NCI-H446 (cell line): ENCODE data around the gene USB1.

Experiments
- DNase-seq, 2 experiments: peaks; one replicate each; lab custom pipeline; 2025; lab: John Stamatoyannopoulos, UW

Gene USB1

DNA sequence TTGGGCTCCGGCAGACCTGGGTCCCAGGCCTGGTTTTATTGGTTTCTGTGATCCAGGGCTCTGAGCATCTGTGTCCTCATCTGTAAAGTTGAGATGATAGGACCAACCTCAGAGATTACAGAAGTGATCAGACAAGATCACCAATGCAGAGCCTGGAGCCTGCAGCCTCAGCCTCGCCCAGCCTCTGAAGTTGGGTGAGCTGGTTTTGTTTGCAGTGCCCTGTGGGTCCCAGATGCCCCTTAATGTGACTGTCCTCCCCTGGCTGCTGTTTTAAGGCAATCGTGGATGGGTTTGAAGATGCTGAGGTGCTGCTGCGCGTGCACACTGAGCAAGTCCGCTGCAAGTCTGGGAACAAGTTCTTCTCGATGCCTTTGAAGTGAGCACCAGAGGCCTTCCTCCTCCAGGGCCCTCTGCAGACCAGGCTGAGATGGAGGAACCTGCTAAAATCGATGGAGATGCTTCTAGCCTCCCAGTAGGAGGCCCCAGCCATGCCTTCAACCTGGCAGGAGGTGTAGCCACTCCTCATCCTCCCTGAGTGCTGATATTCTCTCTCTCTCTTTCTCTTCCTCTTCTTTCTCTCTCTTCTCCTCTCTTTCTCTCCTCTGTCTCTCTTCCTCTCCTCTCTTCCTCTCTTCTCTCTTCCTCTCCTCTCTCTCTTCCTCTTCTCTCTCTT lies 18.8 kb downstream of the USB1 start:
- DNase-seq = no peak

DNA sequence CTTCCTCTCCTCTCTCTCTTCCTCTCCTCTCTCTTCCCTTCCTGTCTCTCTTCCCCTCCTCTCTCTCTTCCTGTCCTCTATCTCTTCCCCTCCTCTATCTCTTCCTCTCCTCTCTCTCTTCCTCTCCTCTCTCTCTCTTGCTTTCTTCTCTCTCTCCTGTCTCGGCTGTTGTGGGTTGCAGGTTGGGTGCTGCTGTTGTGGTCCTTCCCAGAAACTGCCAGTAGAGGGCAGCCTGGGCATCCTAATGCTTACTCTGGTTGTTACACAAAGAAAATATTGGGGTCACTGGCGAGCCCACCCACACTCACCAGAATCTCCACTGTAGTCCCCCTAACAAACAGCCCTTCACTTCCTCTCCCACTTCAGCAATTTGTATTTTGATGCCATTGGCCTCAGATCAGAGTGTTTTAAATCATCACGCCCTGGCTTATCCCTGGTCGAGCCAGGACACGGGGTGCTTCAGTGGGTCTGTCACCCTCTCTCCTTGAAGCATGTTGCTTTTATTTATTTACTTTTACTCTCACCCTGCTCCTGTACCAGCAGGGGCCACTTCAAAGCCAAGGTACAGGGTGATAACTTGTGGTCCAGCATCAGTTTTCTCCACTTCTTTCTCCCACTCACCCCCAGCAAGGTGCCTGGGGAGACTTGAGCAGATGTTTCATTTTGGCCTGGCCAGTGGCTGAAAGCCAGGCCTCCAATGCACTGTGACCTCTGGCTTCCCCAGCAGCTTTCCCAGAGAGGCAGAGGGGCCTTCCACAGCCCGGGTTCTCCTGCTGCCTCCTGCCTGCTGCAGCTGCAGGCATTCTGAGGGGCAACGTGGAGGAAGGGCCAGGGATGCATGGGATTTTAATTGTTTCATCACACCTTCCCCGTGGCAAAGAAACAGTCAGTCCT lies 19.7 kb downstream of the USB1 start:
- DNase-seq = no peak

DNA sequence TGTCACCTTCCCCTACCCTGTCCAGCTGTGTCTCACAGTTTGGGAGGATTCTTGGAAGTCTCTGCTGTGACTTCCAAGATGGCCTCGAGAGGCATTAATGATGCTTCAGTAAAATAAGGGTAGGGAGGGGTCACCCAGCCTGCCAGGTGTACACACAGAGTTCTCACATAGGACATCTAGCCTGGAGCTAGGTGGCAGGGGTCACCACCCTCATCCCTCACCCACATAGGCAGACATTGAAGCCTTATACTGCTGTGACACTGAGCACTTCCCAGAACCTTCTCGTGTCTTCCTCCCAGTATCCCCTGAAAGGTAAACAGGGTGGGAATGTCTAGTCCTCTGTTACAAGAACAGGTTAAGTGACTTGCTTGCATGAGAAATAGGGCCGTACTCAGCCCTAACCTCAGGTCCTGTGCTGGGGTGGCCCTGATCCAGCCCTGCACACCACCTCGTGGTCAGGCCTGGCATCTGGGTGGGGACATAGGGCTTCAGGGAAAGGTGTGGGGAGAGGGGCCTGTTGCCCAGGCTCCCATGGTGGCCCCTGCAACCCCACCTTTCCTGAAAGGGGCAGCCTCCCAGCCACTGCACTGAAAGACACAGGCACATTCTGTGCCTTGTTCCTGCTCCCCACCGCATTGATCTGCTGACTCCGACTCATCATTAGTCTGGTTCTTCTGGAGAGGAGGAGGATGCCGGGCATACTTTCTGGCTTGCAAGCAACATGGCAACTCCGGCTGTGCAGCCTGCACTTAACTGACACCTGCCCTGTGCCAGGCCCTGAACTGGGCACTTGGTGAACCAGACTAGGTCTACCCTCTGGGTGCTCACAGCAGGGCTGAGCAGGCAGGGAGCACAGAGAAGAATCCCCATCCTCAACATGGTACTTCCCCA lies 20.7 kb downstream of the USB1 start:
- DNase-seq = no peak

DNA sequence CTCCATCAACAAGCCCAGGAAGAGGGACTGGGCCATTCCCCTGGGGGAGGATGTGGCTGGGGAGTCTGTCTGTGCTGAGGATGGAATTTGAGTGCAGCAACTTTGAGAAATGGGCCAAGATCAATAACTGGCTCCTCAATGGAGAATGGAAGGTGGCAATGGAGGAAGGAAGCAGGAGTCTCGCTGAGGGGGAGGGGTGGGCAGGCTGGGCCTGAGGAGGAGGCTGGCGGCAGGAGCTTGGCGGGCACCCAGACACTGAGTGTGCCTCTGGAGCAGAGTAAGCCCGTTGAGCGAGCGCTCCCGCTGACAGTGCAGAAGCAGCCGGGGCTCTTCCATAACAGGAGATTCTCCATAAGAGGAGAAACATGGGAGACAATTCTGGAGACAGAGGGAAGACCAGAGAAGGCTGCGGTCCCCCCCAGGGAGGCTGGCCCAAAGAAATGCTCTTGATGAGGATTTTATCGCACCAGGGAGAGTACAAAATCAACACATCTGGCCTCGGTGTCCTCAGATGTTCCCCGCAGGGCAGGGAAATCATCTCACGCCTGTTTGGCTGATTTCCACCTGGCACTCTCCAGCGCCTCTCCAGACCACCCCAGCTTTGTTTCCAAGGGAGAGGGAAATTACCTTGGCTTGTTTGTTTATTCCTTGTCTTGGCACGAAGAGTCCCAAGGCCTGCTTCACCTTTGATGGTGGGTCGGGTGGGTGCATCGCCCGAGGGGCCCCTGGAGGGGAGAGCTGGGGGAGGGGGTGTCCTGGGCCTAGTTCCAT lies 21.6 kb downstream of the USB1 start:
- peak; percentile 45 to 77 for DNase-seq

DNA sequence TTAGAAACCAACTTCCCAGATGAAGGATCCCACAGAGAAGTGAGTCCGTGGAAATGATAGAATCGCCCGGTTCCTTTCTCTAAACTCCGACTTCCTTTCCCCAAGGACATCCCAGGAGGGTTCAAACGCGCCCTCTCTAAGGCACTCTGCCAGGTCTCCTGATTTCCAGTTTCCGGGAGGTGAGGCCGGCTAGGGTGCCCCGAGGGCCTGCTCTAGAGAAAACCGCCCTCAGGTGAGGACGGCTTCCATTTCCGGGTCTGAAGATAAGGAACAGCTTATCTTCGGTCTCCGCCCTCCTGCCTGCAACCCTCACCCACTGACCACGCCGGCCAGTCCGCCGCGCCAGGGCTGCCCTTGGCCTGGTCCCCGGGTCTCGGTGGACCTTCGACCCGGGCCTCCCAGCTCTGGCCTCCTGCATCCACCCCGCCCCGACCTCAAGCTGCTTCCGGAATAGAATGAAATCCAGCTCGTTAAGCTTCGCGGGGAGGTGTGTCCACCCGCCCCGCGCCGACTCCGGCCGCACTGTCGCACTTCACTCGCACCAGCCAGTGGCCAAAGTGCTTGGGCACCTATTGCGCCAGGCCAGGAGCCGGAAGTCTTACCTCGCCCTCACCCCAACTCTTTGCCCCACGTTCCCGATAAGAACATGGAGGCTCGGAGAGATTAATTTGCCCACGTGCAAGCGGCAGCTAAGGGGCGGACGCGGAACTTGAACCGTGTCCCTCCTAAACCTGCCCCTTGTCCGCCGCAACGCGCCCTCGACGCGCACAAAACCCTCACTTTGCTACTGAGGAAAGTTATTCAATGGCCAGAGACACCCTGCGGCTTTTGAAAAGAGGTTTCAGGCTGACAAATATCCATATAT lies 23.5 kb downstream of the USB1 start:
- no peak for DNase-seq

DNA sequence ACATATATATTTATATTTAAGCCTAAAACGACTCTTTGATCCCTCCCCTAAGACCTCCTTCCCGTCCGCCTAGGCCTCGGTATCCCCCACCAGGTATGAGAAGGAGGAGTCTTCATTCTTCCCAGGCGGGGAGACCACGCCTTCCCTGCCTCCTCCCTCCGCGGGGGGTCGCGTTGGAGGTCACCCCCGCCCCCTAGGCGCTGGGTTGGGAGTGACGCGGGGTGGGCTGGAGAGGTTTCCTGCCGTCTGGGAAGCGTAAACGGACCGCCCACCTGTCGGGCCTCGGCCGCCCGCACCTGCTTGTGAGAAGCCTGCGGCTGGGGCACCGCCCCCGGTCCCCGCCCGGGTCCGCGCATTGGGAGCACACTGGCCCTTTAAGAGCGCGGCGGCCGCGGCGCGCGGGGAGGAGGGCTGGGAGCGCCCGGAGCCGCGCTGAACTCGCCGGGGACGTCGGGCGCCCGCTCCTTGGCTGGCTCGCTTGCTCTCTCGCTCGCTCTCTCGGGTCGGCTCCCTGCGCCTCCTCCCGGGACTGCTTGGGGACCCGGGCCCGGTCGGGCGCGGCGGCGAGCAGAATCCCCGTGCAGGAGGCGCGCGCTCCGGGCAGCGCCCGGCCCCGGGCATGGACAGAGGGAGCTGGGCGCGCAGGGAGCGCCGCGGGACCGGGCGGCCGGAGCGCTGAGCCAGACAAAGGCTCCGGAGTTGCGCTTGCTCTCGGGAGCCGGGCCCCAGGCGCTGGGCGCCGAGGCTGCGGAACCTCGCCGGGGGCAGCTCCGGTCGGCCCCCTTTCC lies 24.3 kb downstream of the USB1 start, which contains the start of gene MMP15:
Gene MMP15 (plus strand): TSS at position 404 of the 788 bp plus-strand sequence. CDS start 597 bp downstream, outside the sequence.
- peak in 1 of 2 experiments; percentile 65 for DNase-seq

DNA sequence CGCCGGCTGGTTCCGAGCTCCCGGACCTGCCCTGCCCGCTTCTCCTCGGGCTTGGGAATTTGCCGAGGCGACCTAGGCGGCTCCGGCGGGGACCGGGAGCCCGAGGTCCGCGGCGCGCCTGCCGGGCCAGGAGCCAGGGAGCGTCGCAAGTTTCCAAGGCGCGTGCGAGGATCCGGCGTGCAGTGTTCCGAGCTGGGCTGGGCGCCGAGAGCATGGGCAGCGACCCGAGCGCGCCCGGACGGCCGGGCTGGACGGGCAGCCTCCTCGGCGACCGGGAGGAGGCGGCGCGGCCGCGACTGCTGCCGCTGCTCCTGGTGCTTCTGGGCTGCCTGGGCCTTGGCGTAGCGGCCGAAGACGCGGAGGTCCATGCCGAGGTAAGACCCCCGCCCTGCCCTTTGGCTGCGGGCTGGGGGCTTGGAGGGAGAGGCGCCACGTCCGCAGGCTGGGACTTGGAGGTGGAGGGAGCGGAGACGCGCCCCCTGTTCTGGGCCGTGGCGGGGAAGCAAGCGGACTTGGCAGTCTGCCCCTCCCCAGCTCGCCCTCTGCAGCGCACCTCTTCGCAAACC lies 25.0 kb downstream of the USB1 start:
- DNase-seq = peak in 1 of 2 experiments; percentile 24

DNA sequence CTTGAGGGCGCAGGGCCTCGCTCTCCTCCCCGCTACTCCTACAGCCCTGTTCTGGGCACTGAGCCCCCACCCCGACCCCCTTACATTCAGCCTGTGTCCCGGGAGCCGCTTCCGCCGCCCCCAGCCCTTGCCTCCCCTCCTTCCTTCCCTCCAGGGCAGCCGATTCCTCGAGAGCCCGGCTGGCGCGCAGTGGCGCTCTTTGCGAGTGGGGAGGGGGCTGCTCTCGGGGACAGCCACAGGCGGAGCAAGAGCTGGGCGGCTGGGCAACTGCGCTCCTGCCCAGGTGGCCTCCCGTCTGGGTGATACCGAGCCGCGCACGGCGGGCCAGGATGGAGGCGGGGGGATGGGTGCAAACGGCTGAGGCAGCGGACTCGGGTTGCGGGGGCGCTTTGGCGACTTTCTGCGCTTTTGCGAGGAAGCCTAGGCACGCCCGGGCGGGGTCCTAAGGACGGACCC lies 25.5 kb downstream of the USB1 start:
- no peak for DNase-seq

DNA sequence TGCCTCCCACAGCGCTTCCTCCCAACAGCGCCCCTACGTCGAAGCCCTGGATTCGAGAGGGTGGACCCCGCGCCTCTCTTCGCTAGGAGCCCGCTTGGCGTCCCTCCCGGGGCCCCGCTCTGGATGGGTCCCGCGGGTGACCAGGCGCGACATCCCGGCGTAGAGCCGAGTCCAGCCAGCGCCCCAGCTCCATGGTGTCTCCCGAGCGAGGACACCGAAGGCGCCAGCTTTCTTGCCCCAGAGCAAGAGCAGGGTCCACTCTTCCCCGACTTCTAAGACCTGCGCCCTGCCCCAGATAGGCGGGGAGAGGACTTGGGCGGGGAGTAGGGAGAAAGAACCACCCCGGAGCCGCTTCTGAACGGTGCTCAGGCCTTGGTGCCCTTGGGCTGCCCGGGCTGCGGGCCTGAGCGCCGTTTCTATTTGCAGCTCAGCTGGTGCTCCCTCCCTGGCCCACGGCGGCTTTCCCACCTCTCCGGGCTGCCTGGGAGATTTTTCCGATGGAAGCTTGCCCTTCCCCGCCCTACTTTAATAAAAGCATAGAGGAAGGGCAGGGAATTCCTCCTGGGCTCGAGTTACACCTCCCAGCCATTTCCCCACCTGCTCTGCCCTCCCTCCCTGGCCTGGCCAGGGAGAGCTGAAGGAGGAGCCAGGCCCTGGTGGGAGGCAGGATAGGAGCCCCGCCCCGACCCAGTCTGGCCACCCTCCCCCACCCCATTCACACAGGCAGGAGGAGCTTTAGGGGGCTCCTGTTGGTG lies 26.1 kb downstream of the USB1 start:
- DNase-seq = no peak

DNA sequence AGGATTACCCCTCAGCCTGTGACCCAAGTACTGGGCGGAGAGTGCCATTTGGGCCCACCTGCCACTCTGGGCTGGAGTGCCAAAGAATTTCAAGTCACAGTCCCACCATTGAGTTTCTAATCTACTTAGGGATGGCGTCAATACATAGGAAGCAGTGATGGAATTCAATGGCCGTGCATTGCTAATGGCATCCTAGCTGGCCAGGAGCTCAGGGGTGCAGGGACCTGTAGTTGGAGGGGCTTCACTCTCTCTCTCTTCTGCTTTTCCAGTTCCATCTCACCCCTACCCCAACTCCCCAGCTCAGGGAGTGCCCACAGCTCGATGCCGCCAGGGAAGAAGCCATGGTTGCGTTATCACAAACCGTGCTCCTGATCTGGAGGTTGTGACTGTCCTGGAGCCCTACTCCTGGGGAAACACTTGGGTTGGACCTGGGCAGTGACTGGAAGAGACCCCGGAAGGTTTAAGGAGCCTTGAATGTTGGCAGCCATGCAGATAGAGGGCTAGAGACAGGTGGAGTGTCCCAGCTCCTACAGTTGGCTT lies 26.8 kb downstream of the USB1 start:
- no peak for DNase-seq

DNA sequence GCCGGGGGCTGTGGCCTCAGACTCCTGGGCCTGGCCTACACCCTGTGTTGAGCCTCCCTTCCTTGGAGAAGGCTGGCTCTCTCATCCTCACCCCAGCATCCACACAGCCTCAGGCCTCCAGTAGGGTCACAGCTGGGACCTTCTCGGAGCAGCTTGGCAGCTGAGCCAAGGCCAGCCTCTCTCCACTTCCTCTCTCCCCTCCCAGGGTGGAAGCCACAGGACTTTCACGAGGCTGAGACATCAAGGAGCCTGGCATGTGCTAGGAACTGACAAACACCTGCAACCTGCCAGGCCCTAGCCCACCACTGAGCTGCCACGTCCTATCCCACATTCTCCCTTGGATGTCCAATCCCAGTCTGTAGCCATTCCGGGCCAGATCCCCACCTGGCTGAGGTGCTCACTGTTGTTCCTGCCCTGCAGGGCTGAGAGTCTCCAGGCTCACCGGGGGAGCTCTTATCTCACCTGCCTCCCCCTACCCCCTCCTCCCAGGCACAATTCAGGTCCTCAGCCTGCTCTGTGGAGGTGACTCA lies 27.4 kb downstream of the USB1 start:
- DNase-seq = no peak

DNA sequence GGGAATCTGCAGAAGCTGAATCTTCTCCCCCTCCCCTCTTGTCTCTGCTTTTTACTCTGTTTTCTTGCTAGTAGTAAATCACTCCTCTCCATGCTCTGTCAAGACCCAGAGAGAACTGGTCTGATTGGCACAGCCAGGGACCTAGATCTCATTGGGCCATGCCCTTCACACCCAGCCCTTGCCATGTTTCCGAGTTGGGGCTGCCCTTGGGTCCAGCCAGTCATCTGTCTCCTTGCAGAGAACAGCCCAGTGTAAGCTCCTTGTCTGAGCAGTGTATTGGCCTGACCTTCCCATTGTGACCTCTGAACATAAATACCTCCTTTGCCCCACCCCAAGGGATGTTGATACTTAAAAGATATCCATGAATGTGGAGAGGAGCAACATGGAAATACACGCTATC lies 28.2 kb downstream of the USB1 start:
- DNase-seq = no peak

DNA sequence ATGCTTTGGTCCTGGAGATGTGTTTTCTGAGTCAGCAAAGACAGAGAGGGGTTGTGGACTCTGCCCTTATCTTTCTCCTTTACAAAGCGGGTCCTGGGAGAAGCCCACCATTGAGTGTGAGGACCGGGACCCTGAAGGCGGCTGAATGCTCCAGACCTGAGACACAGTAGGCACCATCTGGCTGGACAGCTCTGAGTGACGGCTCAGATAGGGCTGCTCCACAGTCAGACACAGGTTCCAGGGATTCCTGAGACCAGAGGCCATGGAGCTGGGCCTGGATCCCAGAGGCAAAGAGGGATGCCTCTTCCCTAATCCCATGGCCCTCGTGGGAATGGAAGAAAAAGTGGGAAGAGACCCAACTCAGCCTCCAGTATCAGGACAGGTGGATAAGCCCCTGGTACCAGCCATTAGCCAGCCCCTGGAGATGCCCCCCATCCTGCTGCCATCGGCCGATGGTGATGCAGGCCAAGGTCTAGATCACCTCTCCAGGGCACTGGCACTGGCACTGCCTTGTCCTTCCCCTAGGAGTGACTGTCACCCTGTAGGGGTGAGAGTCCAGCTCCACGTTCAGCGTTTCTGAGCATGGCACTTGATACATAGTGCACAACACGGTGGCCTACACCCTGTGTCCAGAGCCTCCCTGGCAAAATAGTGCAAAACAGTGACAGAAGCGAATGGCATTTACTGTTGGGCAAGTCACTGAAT lies 29.1 kb downstream of the USB1 start:
- DNase-seq = no peak

DNA sequence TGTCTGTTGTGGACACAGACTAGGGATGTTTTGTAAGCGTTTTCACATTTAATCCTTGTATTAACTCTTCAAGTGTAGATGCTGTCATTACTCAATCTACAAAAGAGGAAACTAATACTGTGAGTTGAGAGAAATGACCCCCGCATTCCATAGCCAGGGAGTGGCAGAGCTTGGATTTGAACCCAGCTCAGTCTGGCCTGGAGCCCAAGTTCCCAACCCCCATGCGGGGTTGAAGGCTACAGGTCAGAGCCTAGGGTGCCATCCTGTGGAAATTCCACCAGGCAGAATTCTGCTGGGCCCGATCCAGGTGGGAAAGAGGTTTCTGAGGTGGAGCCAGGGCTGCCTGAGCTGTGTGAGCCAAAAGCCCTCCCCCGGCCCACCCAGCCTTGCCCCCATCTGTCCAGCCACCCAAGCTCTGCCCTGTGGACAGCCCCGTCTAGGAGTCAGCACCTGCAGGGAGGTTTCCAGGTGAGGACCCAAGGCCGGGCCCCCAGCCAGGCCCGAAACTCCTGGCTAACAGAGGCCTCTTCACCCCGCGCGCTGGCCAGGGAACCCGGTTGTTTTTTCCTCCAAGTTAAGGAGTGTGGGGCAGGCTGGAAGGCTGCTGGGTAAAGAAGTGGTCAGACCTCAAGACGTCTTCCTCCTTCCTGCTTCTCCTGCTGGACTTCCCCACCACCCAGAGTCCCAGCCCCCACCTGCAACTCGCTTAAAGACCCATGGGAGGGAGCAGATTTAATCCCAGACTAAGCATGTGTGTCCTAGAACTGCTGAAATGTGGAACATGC lies 30.0 kb downstream of the USB1 start:
- DNase-seq = no peak

DNA sequence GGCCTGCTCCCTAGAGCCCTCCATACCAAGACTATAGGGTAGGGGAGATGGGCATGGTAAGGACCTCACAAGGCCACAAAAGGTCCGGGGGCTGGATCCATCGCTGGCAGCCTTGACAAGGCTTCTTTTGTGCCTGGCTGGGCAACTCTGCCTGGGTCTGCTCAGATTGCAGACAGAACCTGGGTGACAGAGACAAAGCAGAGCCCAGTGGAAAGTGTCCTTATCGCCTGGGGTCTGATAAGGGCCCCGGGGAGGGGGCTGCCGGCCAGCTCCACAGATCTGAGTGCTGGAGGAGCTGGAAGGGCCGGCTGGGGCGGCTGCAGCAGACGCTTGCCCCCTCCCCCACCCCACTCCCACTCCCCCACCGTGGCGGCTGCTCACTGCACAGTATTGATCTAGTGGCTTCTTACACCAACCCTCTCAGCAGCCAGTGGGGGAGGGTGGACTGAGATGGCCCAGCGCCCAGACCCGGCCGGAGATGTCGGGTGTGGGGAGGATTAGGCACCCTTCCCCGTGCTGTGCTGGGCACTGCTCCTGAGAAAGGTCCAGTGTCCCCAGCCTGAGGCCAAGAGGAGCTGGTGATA lies 31.6 kb downstream of the USB1 start:
- DNase-seq = no peak

DNA sequence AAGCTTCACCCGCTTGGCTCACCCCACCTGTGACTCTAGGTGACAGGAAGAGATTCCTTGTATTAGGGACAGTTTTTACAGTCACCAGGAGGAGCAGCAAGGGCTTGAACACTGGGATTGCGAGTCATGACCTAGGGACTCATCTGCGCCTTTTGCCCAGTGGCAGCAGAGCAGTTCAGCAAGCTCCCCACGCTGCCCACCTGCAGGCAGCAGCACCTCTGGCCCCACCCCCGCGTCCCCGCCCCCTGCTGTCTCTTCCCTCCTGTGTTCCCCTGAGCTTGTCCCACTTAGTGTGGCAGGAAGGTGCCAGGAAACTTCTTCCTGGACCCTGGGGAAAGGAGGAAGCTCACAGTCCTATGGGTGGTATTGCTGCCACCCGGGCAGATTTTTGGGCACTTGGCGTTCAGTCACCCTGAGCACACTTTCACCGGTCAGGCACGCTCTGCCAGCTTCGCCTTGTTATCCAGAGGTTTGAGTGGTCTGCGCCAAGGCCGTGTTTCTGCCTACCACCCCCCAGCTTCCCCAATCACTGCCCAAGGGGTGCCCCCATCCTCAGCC lies 33.0 kb downstream of the USB1 start:
- DNase-seq = no peak
